Tibial nerve (tissue), 4 donors: ENCODE results near the gene AREL1.

ENCODE experiments used
- EP300 ChIP-seq, 2 donors: sonication (generic); formaldehyde crosslinking; IDR thresholded peaks; one replicate each; pipeline ENCODE4 v1.6.1; 2017; ENCODE audit warnings: antibody characterized with exemption in 2 of 2, mild to moderate bottlenecking in 1 of 2
- POLR2A ChIP-seq, 2 donors: fragments of 450-650 bp; IDR thresholded peaks; one replicate each; pipeline ENCODE4 v1.6.1; 2017; ENCODE audit warnings: antibody characterized with exemption in 2 of 2, mild to moderate bottlenecking in 2 of 2, moderate library complexity in 2 of 2
- TF ChIP-seq, protein P1 (sequence below), 5 experiments: fragments of 200-600 bp in 3 of 5; fragments of 450-650 bp in 2 of 5; sonication (generic) in 3 of 5; IDR thresholded peaks; one replicate each; pipeline ENCODE4 v1.5.1; 2016 to 2019; ENCODE audit warnings: antibody characterized with exemption in 5 of 5, mild to moderate bottlenecking in 3 of 5, moderate library complexity in 2 of 5

GRCh38 chr14:74647678-74648461 is 65.0 kb downstream of the AREL1 start:
- TF ChIP-seq, protein P1, sequence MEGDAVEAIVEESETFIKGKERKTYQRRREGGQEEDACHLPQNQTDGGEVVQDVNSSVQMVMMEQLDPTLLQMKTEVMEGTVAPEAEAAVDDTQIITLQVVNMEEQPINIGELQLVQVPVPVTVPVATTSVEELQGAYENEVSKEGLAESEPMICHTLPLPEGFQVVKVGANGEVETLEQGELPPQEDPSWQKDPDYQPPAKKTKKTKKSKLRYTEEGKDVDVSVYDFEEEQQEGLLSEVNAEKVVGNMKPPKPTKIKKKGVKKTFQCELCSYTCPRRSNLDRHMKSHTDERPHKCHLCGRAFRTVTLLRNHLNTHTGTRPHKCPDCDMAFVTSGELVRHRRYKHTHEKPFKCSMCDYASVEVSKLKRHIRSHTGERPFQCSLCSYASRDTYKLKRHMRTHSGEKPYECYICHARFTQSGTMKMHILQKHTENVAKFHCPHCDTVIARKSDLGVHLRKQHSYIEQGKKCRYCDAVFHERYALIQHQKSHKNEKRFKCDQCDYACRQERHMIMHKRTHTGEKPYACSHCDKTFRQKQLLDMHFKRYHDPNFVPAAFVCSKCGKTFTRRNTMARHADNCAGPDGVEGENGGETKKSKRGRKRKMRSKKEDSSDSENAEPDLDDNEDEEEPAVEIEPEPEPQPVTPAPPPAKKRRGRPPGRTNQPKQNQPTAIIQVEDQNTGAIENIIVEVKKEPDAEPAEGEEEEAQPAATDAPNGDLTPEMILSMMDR (IDR thresholded peaks at IDR 0.05): no peak
- TF ChIP-seq POLR2A (IDR thresholded peaks at IDR 0.05): no peak
- TF ChIP-seq EP300 (IDR thresholded peaks at IDR 0.05): no peak
